Urinary bladder (tissue), 4 donors: ENCODE results near the gene LSM12. TPM values are rescaled to one million over a fixed set of nuclear protein-coding genes. Genes with fewer than 3 reads are reported as not detected.
"Not testable (repeated sequence)": the region's sequence is repeated elsewhere in the genome, so short reads cannot be mapped to it uniquely, and the experiment has no call there.

Experiments
- DNase-seq: peaks from one replicate; pipeline ENCODE4 v3.0.0-alpha.2; 2015; ENCODE audit errors: extremely low spot score
- H3K27ac ChIP-seq: one replicate; pipeline ENCODE4 v1.5.1; 2013; ENCODE audit warnings: low read depth, mild to moderate bottlenecking, moderate library complexity
- H3K36me3 ChIP-seq: one replicate; pipeline ENCODE4 v1.6.1; 2013; ENCODE audit warnings: mild to moderate bottlenecking, moderate library complexity; ENCODE audit not compliant: insufficient read depth
- H3K4me1 ChIP-seq: one replicate; pipeline ENCODE4 v1.6.1; 2013; ENCODE audit warnings: mild to moderate bottlenecking, moderate library complexity; ENCODE audit not compliant: insufficient read depth
- H3K4me3 ChIP-seq: one replicate; pipeline ENCODE4 v1.5.1; 2013; ENCODE audit warnings: low read depth, low read length
- WGBS: extraction: QIAGEN DNeasy Blood & Tissue Kit; methylation state at CpG from one replicate; pipeline ENCODE4 v1.1.7; 2013; 5-methylcytosine and 5-hydroxymethylcytosine counted together
- polyA plus RNA-seq: library from polyadenylated mRNA; stranded (reverse); fragments of 200-250 nt; gene quantifications from one replicate; pipeline ENCODE4 v1.2.3, GENCODE V29; 2013
- total RNA-seq: library from RNA; depleted of rRNA; stranded (reverse); fragments of >200 nt; gene quantifications from one replicate; pipeline ENCODE4 v1.2.3, GENCODE V29; 2014
- donor health status: healthy with polysubstance abuse.
- donor health status: healthy.

Gene LSM12
- total and polyA plus RNA-seq, 2 donors, result 17.2 to 20.9 TPM

GRCh38 chr17:44105941-44106340 lies 39.5 kb upstream of the LSM12 start:
- Histone ChIP-seq H3K27ac (no peak overlapping the region), H3K36me3 (no peaks in the 10 kb centered on the region), H3K4me3 (no peak overlapping the region), H3K4me1 (peaks cover 4% of the 10 kb centered on the region)
- 50% methylated on average over 3 of the region's 3 CpGs for WGBS
- no peak for DNase-seq

DNA sequence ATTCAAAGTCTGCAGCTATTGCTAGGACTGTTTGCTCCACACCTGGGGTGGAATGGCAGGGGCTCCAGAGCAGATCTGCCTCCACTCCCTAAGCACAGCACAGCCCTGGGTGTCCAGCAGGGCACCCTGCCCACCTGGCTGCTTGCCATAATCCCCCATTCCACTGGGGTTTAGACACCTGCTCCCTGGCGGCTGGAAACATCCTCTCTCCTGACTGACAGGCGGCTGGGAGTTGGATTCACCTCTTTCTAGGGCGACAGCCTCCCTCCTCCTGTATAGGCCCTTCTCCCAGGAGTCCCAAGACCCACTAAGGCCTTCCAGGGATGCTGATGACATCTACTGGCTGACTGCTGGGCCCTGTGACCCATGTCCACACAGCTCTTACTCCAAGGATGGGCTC lies 39.0 kb upstream of the LSM12 start:
- no peak overlapping the region for H3K27ac ChIP-seq
- H3K4me3 ChIP-seq, result no peak overlapping the region
- WGBS, result 74% methylated on average over 3 of the region's 3 CpGs
- DNase-seq, result no peak
- no peaks in the 10 kb centered on the region for H3K36me3 ChIP-seq
- H3K4me1 ChIP-seq, result peaks cover 3% of the 10 kb centered on the region

- Histone ChIP-seq H3K4me3 (no peak overlapping the region), H3K27ac (no peak overlapping the region), H3K4me1 (no peaks in the 10 kb centered on the region), H3K36me3 (no peaks in the 10 kb centered on the region)
- DNase-seq, result no peak
- 79% methylated on average over 16 of the region's 16 CpGs for WGBS
Measured at GRCh38 chr17:44102849-44103622, 36.6 kb upstream of the LSM12 start.

DNA sequence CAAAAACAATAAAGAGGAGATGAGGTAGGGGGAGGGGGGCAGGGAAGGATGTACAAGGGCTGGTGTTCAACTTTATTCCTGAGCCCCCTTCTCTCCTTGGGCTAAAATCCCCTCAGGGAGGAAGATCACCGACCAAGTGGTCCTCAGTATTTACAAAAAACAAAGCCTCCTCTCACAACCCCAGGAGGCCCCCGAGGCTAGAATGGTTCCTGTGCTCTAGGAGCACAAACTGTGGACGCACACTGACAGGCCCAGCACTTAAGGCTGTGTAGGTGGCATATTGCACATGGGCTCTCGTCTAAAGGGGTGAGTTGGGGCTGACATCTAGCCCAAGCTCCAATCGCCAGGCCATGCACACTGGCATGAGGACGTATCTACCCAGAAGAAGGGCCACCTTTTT lies 35.4 kb upstream of the LSM12 start:
- not testable (repeated sequence) for H3K36me3 ChIP-seq, H3K4me3 ChIP-seq, H3K4me1 ChIP-seq, H3K27ac ChIP-seq, DNase-seq
- WGBS, result 83% methylated on average over 6 of the region's 6 CpGs

GRCh38 chr17:44097110-44097958 lies 30.9 kb upstream of the LSM12 start:
- 71% methylated on average over 13 of the region's 13 CpGs for WGBS
- no peak overlapping the region for H3K4me3 ChIP-seq
- no peaks in the 10 kb centered on the region for H3K4me1 ChIP-seq
- peak overlapping the region; percentile 39 for H3K27ac ChIP-seq
- H3K36me3 ChIP-seq, result no peaks in the 10 kb centered on the region
- DNase-seq, result no peak

GRCh38 chr17:44095647-44096496 lies 29.4 kb upstream of the LSM12 start:
- no peaks in the 10 kb centered on the region for H3K4me1 ChIP-seq
- H3K36me3 ChIP-seq, result no peaks in the 10 kb centered on the region
- peak overlapping the region; percentile 84 for H3K27ac ChIP-seq
- peak; percentile 80 for DNase-seq
- no peak overlapping the region for H3K4me3 ChIP-seq
- WGBS, result 9% methylated on average over 12 of the region's 12 CpGs

DNA sequence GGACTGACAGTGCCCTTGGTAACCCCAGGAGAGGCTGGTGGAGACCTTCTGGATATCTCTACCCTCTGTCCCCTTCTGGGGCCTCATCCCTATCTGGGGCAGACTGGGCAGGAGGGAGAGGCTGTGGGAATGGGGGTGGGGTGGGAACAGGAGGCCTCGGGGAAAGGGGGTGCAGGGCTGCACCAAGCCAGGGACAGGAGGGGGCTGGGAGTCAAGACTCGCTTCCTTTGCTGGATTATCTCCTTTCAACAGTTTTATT lies 28.8 kb upstream of the LSM12 start:
- H3K27ac ChIP-seq, result no peak overlapping the region
- no peak overlapping the region for H3K4me3 ChIP-seq
- H3K36me3 ChIP-seq, result no peaks in the 10 kb centered on the region
- WGBS, result 3% methylated on average over 2 of the region's 2 CpGs
- no peaks in the 10 kb centered on the region for H3K4me1 ChIP-seq
- no peak for DNase-seq

GRCh38 chr17:44094701-44095387 lies 28.4 kb upstream of the LSM12 start:
- H3K4me3 ChIP-seq, result no peak overlapping the region
- no peaks in the 10 kb centered on the region for H3K4me1 ChIP-seq
- DNase-seq, result no peak
- 80% methylated on average over 8 of the region's 8 CpGs for WGBS
- H3K36me3 ChIP-seq, result no peaks in the 10 kb centered on the region
- no peak overlapping the region for H3K27ac ChIP-seq

DNA sequence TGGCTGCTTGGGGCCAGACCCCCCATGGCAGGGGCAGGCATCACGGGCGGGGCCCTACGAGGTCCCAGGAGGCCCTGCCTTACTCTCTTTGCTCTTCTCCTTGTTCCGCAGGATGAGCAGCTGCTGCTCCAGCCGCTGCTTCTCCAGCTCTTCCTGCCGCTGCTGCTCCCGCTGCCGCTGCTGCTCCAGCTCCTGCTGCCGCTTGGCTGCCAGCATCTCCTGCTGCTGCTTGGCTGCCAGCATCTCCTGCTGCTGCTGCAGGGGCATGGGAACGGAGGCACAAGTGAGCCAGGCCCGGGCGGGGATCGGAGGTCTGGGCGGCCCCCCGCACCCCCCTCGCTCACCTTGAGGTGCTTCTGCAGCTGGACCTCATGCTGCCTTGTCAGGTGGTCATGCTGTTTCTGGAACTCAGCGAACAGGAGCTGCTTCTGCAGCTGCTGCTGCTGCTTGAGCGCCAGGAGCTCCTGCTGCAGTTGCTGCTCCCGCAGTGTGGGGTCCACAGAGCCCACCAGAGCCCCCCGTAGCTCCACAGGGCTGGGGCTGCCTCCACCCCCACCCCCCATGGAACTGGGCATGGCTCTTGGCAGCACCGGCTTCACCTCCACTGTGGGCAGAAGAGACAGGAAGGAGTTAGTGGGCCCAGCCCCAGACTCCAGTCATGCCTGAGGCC lies 26.9 kb upstream of the LSM12 start:
- 88% methylated on average over 21 of the region's 21 CpGs for WGBS
- no peak for DNase-seq
- no peak overlapping the region for H3K4me3 ChIP-seq

DNA sequence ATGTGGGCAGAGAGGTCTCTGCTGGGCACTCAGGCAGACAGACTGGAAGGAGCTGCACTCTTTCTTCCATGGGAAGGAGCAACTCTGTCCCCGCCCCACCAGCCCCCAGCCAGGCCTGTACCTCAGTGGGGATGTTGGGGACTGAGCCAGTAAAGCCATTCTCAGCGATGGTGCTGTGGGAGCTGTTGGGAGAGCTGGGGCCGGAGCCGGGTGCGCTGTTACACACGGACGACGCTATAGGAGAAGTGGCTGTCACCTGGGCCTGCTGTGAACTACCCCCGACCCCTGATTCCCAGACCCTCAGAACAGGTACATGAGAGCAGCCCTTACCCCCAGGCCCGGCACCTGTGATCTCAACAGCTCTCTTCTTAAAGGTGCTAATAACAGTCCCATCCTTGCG lies 25.6 kb upstream of the LSM12 start:
- 94% methylated on average over 11 of the region's 11 CpGs for WGBS
- no peaks in the 10 kb centered on the region for H3K4me1 ChIP-seq
- H3K36me3 ChIP-seq, result no peaks in the 10 kb centered on the region

More for the DNA sequence above, 26.9 kb upstream of the LSM12 start:
- no peaks in the 10 kb centered on the region for H3K4me1 ChIP-seq
- H3K36me3 ChIP-seq, result no peaks in the 10 kb centered on the region
- no peak overlapping the region for H3K27ac ChIP-seq

GRCh38 chr17:44091200-44091997 lies 24.9 kb upstream of the LSM12 start:
- no peaks in the 10 kb centered on the region for H3K36me3 ChIP-seq
- 89% methylated on average over 14 of the region's 14 CpGs for WGBS
- H3K27ac ChIP-seq, result no peak overlapping the region
- no peaks in the 10 kb centered on the region for H3K4me1 ChIP-seq
- no peak for DNase-seq
- no peak overlapping the region for H3K4me3 ChIP-seq

More for the DNA sequence above, 25.6 kb upstream of the LSM12 start:
- no peak for DNase-seq
- Histone ChIP-seq H3K4me3 (no peak overlapping the region), H3K27ac (no peak overlapping the region)

DNA sequence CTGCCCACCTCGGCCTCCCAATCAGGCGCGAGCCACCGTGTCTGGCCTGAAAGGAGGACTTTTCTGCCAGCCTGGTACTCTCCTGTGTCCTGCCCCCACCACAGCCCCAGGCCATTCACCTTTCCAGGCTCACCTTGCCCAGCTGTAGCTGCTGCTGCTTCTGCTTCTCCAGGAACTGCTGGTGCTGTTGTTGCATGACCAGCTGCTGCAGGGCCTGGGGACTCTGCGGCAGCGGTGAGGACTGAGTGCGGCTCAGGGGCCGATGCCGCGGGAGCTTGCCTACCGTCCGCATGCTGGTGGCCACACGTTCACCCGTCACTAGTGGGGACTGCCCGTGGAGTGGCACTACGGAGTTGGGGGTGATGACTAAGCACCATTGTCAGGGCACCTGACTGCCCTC lies 21.8 kb upstream of the LSM12 start:
- Histone ChIP-seq H3K4me3 (no peak overlapping the region), H3K27ac (no peak overlapping the region), H3K36me3 (no peaks in the 10 kb centered on the region), H3K4me1 (no peaks in the 10 kb centered on the region)
- WGBS, result 95% methylated on average over 16 of the region's 16 CpGs
- no peak for DNase-seq
